Activated naive CD4-positive, alpha-beta T cell treated with anti-CD3 and anti-CD28 coated beads, Interleukin-2, amount 50 U/mL, for 72 hours (primary cell): ENCODE results near the gene ALDH2. TPM values are rescaled to one million over a fixed set of nuclear protein-coding genes. Genes with fewer than 3 reads are reported as not detected.
A peak's percentile ranks its signal among the peaks of the same experiment; 100 is the strongest.
"Not testable (repeated sequence)": the region's sequence is repeated elsewhere in the genome, so short reads cannot be mapped to it uniquely, and the experiment has no call there.

Source experiments
- ATAC-seq, 2 donors: fragments of 150-1000 bp; cut with Tn5 transposase; 2 replicates each; pipeline ENCODE4 v1.10.0; 2021; ENCODE audit warnings: mild to moderate bottlenecking in 2 of 2, moderate library complexity in 2 of 2
- DNase-seq, 2 donors: peaks; one replicate each; pipeline ENCODE4 v3.0.0; 2021 to 2022; ENCODE audit warnings: low spot score in 2 of 2
- H3K27ac Mint-ChIP-seq, 2 donors: one replicate each; pipeline ENCODE4 v1.8.0; 2022; ENCODE audit warnings: mild to moderate bottlenecking in 2 of 2, mixed read lengths in 2 of 2
- H3K36me3 Mint-ChIP-seq, 2 donors: one replicate each; pipeline ENCODE4 v1.8.0; 2022; ENCODE audit warnings: mixed read lengths in 2 of 2
- H3K9me3 Mint-ChIP-seq, 2 donors: one replicate each; pipeline ENCODE4 v1.8.0; 2022; ENCODE audit warnings: mixed read lengths in 2 of 2
- total RNA-seq, 2 donors: library from RNA; stranded (reverse); gene quantifications; one replicate each; pipeline ENCODE4 v1.2.3, GENCODE V29; 2022

ALDH2 gene
- total RNA-seq, 2 donors from 2014 or later: 2.4 to 3.2 TPM

DNA sequence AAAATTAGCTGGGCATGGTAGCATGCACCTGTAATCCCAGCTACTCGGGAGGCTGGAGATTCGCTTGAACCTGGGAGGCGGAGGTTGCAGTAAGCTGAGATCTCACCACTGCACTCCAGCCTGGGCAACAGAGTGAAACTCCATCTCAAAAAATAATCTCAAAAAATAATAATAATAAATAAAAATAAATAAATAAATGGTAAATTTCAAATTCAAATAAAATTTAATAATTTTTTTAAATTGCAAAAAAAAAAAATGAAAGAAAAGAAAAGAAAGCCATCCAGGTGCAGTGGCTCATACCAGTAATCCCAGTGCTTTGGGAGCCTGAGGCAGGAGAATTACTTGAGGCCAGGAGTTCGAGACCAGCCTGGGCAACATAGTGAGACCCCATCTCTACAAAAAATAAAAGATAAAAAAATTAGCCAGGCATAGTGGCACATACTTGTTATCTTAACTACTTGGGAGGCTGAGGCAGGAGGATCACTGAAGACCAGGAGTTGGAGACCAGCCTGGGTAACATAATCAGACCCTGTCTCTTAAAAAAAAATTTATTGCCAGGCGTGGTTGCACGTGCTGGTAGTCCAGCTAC lies 36.4 kb downstream of the ALDH2 start:
- H3K27ac Mint-ChIP-seq: no peak overlapping the region
- ATAC-seq: no peak
- no peak for DNase-seq
- no peaks in the 10 kb centered on the region for H3K9me3 Mint-ChIP-seq
- H3K36me3 Mint-ChIP-seq: no peaks in the 10 kb centered on the region

GRCh38 chr12:111803851-111804250 lies 37.1 kb downstream of the ALDH2 start:
- DNase-seq (no peak), ATAC-seq (no peak)
- Mint-ChIP-seq H3K9me3 (no peaks in the 10 kb centered on the region), H3K36me3 (no peaks in the 10 kb centered on the region), H3K27ac (no peak overlapping the region)

DNA sequence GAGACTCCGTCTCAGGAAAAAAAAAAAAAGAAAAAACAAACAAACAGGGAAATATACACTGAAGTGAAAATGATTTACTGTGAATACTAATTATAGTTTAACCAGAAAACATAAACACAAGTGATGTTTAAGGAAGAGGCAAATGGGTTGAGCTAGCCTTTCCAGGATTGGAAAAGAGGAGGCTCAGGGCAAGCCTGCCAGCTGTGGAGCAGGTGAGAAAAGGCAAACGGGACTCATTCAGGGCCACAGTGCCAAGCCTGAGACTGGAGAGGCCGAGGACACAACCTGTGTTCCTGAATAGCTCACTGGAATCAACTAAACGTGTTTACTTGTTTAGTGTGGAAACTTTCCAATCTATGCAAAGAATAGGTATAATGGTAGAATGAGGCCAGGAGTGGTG lies 39.6 kb downstream of the ALDH2 start:
- no peak for ATAC-seq
- Mint-ChIP-seq H3K9me3 (no peaks in the 10 kb centered on the region), H3K36me3 (no peaks in the 10 kb centered on the region), H3K27ac (no peak overlapping the region)
- DNase-seq: no peak

DNA sequence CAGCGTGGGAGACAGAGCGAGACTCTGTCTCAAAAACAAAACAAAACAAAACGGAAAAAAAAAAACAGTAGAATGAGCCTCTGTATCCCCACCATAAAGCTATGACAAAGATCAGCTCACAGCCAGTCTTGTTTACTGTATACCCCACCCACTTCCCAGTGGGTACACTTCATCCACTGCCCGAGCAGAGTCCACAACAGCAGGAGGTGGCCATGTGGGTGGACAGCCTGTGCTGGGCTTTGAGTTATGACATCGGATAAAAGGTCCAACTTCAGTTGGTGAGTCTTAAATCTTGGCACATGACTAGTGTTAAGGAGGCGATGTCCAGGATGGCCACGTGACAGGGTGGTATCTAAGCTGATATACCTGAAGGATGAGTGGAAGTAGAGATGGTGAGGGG lies 40.5 kb downstream of the ALDH2 start:
- no peak for ATAC-seq
- DNase-seq: no peak
- H3K27ac Mint-ChIP-seq: peak overlapping the region in 1 of 2 donors; percentile 4
- no peaks in the 10 kb centered on the region for H3K9me3 Mint-ChIP-seq
- no peaks in the 10 kb centered on the region for H3K36me3 Mint-ChIP-seq

DNA sequence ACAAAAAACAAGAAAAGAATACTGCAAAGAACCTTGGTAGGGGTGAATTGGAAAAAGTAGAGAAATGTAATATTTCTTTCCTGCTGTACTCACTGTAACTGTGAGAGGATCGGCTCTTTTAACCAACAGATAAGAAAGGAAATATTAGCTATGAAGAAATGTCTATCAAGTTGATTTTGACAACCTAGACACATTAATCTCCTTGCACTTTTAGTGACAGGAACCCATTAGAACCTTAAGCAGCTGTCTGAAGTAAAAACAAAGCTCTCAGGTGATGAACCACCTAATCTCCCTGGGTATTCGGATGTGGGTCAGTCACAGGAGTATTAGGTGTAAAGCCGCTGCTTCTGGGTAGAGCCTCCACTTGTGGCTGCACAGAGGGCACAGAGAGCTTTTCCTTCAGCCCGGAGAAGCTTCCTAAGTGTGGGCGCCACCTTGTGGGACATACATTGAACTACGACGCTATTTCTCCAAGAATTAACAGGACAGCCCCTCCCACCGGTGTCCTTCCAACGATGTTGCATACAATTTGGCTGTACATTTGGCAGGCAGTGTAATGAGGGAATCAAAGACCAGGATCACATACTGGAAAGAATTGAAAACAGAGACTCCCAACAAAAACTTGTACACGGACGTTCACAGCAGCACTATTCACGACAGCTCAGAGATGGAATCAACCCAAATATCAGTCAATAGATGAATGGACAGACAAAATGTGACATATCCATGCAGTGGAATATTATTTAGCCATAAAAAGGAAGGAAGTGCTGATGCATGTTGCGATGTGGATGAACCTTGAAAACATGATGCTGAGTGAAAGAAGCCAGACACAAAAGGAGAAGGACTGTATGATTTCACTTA lies 46.4 kb downstream of the ALDH2 start:
- ATAC-seq (peak; percentile 88 to 89), DNase-seq (peak; percentile 62 to 63)
- H3K9me3 Mint-ChIP-seq: no peaks in the 10 kb centered on the region
- H3K27ac Mint-ChIP-seq: no peak overlapping the region
- H3K36me3 Mint-ChIP-seq: no peaks in the 10 kb centered on the region

DNA sequence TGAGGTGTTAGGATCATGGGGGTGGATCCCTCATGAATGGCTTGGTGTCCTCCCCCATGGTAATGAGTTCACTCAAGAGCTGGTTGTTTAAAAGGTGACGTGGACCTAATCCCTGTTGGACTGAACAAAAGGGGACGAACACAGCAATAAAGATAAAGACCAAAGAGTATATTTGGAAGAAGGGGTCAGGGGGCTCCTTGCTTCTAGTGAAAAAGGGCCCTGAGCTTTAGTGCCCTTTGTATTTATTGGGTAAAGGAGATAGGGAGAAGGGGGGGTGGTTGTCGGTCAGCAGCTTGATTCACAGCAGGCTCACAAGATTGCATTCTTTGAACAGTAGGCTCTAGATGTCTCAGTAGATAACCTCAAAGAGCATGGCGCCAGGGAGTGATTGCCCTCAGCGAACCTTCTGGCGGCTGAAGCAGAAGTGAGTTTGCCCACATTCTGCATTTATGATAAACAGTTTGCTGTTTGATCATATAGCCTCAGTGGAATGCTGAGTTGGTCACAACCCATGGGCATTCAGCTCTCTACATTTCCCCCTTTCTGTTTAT lies 49.4 kb downstream of the ALDH2 start:
- no peak for ATAC-seq
- no peak for DNase-seq
- Mint-ChIP-seq H3K36me3 (no peaks in the 10 kb centered on the region), H3K27ac (no peak overlapping the region), H3K9me3 (no peaks in the 10 kb centered on the region)

DNA sequence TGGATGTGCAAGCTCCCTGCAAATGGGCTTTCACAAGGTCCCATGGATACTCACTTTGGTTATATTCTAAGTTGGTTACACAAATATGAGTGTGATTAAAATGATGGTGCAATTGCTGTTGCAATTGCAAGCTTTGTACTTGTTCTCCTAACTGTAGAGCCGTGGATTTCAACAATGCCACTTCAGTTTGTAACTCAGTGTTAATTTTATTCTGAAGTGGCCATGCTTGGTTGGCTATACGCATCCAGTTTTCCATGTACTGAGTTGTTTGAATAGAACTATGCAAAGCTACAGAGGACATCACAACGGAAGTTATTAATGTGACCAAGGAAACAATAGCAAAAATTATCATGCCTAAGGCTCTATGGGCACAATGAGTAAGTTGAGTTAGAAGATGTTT lies 50.2 kb downstream of the ALDH2 start:
- ATAC-seq, H3K27ac Mint-ChIP-seq, DNase-seq, H3K9me3 Mint-ChIP-seq, H3K36me3 Mint-ChIP-seq: not testable (repeated sequence)

DNA sequence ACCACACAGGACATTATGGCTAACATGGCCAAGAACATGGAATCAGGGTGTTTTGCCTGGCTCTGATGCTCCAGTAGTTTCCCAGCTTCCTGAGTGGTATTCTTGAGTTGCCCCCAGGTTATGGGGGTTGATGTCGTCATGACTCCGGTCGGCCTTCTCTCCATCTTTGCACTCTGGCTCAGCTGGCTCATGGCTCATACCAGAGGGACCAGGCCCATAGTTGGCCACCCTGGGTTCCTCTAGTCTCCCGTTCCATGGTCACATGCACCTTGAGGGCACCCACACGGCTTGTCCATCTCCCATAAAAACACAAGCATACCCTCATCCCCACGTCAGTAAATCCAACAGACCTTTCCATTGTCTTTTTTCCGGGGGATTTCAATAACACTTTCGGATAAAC lies 51.6 kb downstream of the ALDH2 start:
- H3K36me3 Mint-ChIP-seq: no peaks in the 10 kb centered on the region
- DNase-seq: no peak
- no peak overlapping the region for H3K27ac Mint-ChIP-seq
- no peak for ATAC-seq
- no peaks in the 10 kb centered on the region for H3K9me3 Mint-ChIP-seq

DNA sequence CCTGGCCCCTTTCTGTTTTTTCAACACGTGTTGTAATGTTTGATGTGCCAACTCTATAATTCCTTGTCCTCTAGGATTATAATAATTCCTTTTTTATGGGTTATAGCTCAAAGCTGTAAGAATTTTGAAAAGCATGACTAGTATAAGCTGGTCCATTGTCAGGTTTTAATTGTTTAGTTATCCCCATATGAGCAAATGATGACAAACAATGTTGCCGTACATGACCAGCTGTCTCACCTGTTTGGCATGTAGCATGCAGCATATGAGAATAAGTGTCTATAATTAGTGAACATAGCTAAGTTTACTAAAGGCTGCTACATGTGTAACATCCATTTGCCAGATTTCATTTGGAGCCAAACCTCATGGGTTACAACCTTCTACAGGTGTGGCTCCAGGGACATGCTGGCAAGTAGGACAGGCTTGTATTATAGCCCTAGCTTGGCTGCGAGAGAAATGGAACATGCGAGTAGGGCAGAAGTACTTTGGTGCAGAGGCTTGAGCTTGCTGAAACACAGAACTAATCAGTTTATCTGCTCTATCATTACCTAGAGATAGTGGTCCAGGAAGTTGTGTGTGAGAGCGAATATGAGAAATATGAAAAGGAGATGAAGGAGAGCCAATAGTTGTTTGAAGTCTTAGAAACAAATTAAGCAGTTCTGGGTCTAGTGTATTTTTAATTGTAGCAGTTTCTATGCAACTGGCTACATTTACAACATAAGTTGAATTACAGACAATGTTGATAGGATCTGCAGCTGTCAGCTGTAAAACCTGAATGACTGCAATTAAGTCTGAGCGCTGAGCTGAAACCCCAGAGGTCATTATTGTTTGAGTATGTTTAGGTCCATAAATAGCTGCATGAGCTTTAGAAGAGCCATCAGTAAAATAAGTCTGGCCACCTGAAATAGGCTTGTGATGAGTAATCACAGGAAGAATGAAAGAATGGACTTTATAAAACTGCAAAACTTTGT lies 52.7 kb downstream of the ALDH2 start:
- ATAC-seq (no peak), DNase-seq (no peak)
- Mint-ChIP-seq H3K36me3 (no peaks in the 10 kb centered on the region), H3K9me3 (no peaks in the 10 kb centered on the region), H3K27ac (no peak overlapping the region)

- not testable (repeated sequence) for ATAC-seq, DNase-seq, H3K27ac Mint-ChIP-seq, H3K9me3 Mint-ChIP-seq, H3K36me3 Mint-ChIP-seq
Measured at GRCh38 chr12:111820828-111821227, 54.1 kb downstream of the ALDH2 start.

- H3K27ac Mint-ChIP-seq: no peak overlapping the region
- ATAC-seq (no peak), DNase-seq (no peak)
- H3K9me3 Mint-ChIP-seq: no peaks in the 10 kb centered on the region
- no peaks in the 10 kb centered on the region for H3K36me3 Mint-ChIP-seq
Measured at GRCh38 chr12:111822886-111823285, 56.2 kb downstream of the ALDH2 start.

DNA sequence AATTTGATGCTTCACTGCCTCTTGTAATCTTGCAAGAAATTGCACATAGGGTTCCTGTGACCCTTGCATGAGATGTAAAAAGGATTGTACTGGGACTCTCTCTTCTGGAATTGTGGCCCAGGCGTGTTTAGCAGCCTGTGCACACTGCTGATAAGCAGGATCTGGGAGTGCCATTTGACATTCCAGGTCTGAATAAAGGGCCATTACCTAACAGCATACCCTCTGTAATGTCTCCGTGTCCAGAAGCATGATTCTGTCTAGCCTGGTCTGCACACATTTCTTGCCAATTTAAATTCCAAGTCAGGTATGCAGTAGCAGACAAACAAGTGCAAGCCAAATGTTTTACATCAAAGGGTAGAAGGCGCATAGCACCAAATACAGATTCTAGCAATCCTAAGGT lies 57.2 kb downstream of the ALDH2 start:
- DNase-seq: no peak
- Mint-ChIP-seq H3K27ac (no peak overlapping the region), H3K9me3 (no peaks in the 10 kb centered on the region), H3K36me3 (no peaks in the 10 kb centered on the region)
- no peak for ATAC-seq

DNA sequence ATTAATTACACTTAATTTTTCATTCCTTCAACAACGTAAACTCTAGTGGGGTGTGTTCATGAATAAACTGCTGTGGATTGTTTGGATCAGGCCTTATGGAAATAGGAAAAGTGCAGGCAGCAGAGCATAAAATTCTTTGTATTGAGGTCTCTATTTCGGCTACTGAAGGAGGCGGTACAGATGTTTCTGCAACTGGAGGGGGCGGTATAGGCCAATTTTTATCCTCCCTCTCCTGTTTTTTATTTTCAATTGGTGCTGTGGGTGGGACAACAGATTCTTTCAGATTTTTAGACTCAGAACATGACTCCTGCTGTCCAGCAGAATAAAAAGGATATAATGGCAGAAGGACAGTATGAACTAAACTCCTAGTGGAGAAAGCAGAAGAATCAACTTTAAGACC lies 57.6 kb downstream of the ALDH2 start:
- H3K36me3 Mint-ChIP-seq, DNase-seq, H3K27ac Mint-ChIP-seq, H3K9me3 Mint-ChIP-seq, ATAC-seq: not testable (repeated sequence)

DNA sequence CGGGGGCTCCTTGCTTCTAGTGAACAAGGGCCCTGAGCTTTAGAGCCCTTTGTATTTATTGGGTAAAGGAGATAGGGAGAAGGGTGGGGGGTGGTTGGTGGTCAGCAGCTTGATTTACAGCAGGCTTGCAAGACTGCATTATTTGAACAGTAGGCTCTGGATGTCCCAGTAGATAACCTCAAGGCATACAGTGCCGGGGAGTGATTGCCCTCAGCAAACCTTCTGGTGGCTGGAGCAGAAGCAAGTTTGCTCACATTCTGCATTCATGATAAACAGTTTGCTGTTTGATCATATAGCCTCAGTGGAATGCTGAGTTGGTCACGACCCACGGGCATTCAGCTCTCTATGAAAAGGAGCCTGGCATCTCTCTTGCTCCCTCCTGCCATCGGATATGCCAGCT lies 58.8 kb downstream of the ALDH2 start:
- no peak for DNase-seq
- H3K36me3 Mint-ChIP-seq: no peaks in the 10 kb centered on the region
- no peaks in the 10 kb centered on the region for H3K9me3 Mint-ChIP-seq
- no peak for ATAC-seq
- no peak overlapping the region for H3K27ac Mint-ChIP-seq

- H3K36me3 Mint-ChIP-seq: no peaks in the 10 kb centered on the region
- no peaks in the 10 kb centered on the region for H3K9me3 Mint-ChIP-seq
- no peak overlapping the region for H3K27ac Mint-ChIP-seq
- ATAC-seq (no peak), DNase-seq (no peak)
Measured at GRCh38 chr12:111826316-111826715, 59.6 kb downstream of the ALDH2 start.

DNA sequence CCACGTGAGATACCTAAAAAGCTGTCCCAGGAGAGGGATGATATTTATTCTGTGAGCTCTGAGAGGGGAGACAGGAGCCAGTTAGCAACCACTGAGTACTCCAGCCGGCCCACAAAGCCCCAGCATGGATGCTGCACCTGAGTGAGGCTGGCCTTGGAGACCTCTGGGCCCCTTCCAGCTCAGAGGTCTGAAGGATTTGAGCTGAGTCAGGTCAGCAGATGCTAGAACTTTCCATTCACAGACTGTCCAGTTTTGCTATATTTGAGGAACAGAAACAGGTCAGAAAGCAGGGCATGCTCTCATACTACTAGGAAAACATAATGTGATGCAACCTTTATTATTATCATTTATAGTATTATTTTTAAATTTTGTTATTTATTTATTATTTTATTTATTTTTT lies 60.3 kb downstream of the ALDH2 start:
- H3K9me3 Mint-ChIP-seq: no peaks in the 10 kb centered on the region
- no peak overlapping the region for H3K27ac Mint-ChIP-seq
- DNase-seq: no peak
- ATAC-seq: no peak
- no peaks in the 10 kb centered on the region for H3K36me3 Mint-ChIP-seq

GRCh38 chr12:111827907-111828306 lies 61.2 kb downstream of the ALDH2 start:
- peaks cover 0 to 3% of the 10 kb centered on the region in 2 donors for H3K9me3 Mint-ChIP-seq
- ATAC-seq (no peak), DNase-seq (no peak)
- H3K36me3 Mint-ChIP-seq: no peaks in the 10 kb centered on the region
- peak overlapping the region in 1 of 2 donors; percentile 31 for H3K27ac Mint-ChIP-seq
